Keratinocyte (primary cell): ENCODE measurements around the gene L3MBTL4. TPM values are rescaled to one million over a fixed set of nuclear protein-coding genes. Genes with fewer than 3 reads are reported as not detected.

Source experiments
- DNase-seq: peaks from one replicate; pipeline ENCODE4 v3.0.0-alpha.2; 2011; ENCODE audit warnings: low read depth, missing footprints, low spot score
- FAIRE-seq: peaks from 2 replicates; lab custom pipeline; 2011; peaks lifted over from hg19 to GRCh38; lab: Jason Lieb, UNC
- H2AFZ ChIP-seq: 2 replicates; pipeline ENCODE4 v1.6.0; 2012; ENCODE audit warnings: low read length, control low read depth, inconsistent platforms; ENCODE audit not compliant: control insufficient read depth
- H3K27ac ChIP-seq: 2 replicates; pipeline ENCODE4 v1.5.1; 2011; ENCODE audit warnings: low read length; ENCODE audit not compliant: control insufficient read depth, insufficient read depth
- H3K27me3 ChIP-seq: 3 replicates; pipeline ENCODE4 v1.6.0; 2011; ENCODE audit warnings: low read length; ENCODE audit not compliant: control insufficient read depth, insufficient read depth; ENCODE audit errors: extremely low read depth
- H3K36me3 ChIP-seq, 2 experiments: 2 replicates in 1 of 2; 3 replicates in 1 of 2; pipeline ENCODE4 v1.5.1; 2011; ENCODE audit warnings: low read length in 2 of 2, mild to moderate bottlenecking in 1 of 2; ENCODE audit not compliant: control insufficient read depth in 2 of 2, insufficient read depth in 2 of 2; ENCODE audit errors: extremely low read depth in 1 of 2
- H3K4me1 ChIP-seq: 3 replicates; pipeline ENCODE4 v1.5.1; 2011; ENCODE audit warnings: low read length; ENCODE audit not compliant: control insufficient read depth, insufficient read depth; ENCODE audit errors: extremely low read depth
- H3K4me2 ChIP-seq: 3 replicates; pipeline ENCODE4 v1.6.0; 2011; ENCODE audit warnings: low read depth, low read length; ENCODE audit not compliant: control insufficient read depth, insufficient read depth; ENCODE audit errors: extremely low read depth
- H3K4me3 ChIP-seq, 3 experiments: fragments of 200-600 bp in 1 of 3; sonication (generic) in 1 of 3; 2 replicates in 2 of 3; 3 replicates in 1 of 3; pipeline ENCODE4 v1.5.1; 2011 to 2016; ENCODE audit warnings: low read length in 3 of 3, mild to moderate bottlenecking in 3 of 3, control low read depth in 2 of 3, inconsistent platforms in 1 of 3, low read depth in 1 of 3, mixed read lengths in 1 of 3, mixed run types in 1 of 3, moderate library complexity in 1 of 3; ENCODE audit not compliant: control insufficient read depth in 2 of 3, insufficient read depth in 2 of 3; ENCODE audit errors: extremely low read depth in 1 of 3
- H3K79me2 ChIP-seq: 2 replicates; pipeline ENCODE4 v1.6.0; 2012; ENCODE audit warnings: low read length; ENCODE audit not compliant: control insufficient read depth, insufficient read depth
- H3K9ac ChIP-seq: 3 replicates; pipeline ENCODE4 v1.6.0; 2011; ENCODE audit warnings: low read length; ENCODE audit not compliant: control insufficient read depth, insufficient read depth; ENCODE audit errors: extremely low read depth
- H3K9me1 ChIP-seq: 3 replicates; pipeline ENCODE4 v1.6.0; 2011; ENCODE audit warnings: low read length; ENCODE audit not compliant: control insufficient read depth, insufficient read depth; ENCODE audit errors: extremely low read depth
- H3K9me3 ChIP-seq: 2 replicates; pipeline ENCODE4 v1.5.1; 2012; ENCODE audit warnings: low read depth, low read length; ENCODE audit not compliant: control insufficient read depth
- H4K20me1 ChIP-seq: 3 replicates; pipeline ENCODE4 v1.6.0; 2011; ENCODE audit warnings: low read length; ENCODE audit not compliant: control insufficient read depth, insufficient read depth; ENCODE audit errors: extremely low read depth
- EZH2 ChIP-seq: IDR thresholded peaks from one replicate; pipeline ENCODE4 v1.6.1; 2012; ENCODE audit warnings: inconsistent platforms, mild to moderate bottlenecking, low read length, moderate library complexity
- dilution Hi-C: fragments of 300-500 bp; cut with MboI; formaldehyde crosslinking; loops from one replicate; pipeline ENCODE4 v1.7.0; 2020; ENCODE audit warnings: low sequenced_read_pairs; ENCODE audit not compliant: extremely low pct_ligation_motif_present
- polyA plus RNA-seq, 5 experiments: library from polyadenylated mRNA; depleted of rRNA in 3 of 5; stranded (reverse) in 3 of 5; stranded (forward) in 1 of 5; unstranded in 1 of 5; fragments of >200 nt; gene quantifications; 1 replicate in 1 of 5; 2 replicates in 3 of 5; 3 replicates in 1 of 5; pipeline versions ENCODE4 v1.2.1 to v1.2.3, GENCODE V29; 2011 to 2012; ENCODE audit warnings: missing spikeins in 2 of 5, low read depth in 1 of 5, low replicate concordance in 1 of 5
- TF ChIP-seq, protein P1 (sequence below), 3 experiments: IDR thresholded peaks in 1 of 3; conservative IDR thresholded peaks in 1 of 3; optimal IDR thresholded peaks in 1 of 3; 2 replicates in 2 of 3; 3 replicates in 1 of 3; pipeline versions ENCODE3 to v1.5.1; 2011; ENCODE audit warnings: low read length in 3 of 3, mild to moderate bottlenecking in 3 of 3, moderate library complexity in 2 of 3, control low read depth in 1 of 3, inconsistent platforms in 1 of 3; ENCODE audit not compliant: insufficient read depth in 2 of 3; ENCODE audit errors: extremely low read depth in 1 of 3

Gene L3MBTL4
- polyA plus RNA-seq, 1 donor (not counting 4 experiments of a cell fraction or from before 2014, with no cell fraction given): 0.17 TPM

GRCh38 chr18:6088432-6088831, 326.3 kb downstream of the L3MBTL4 start:
- no peaks in the 10 kb centered on the region for H3K27me3 ChIP-seq
- H2AFZ ChIP-seq: no peak overlapping the region
- H3K36me3 ChIP-seq: no peaks in the 10 kb centered on the region
- DNase-seq (no peak), FAIRE-seq (no peak)
- TF ChIP-seq, protein P1, sequence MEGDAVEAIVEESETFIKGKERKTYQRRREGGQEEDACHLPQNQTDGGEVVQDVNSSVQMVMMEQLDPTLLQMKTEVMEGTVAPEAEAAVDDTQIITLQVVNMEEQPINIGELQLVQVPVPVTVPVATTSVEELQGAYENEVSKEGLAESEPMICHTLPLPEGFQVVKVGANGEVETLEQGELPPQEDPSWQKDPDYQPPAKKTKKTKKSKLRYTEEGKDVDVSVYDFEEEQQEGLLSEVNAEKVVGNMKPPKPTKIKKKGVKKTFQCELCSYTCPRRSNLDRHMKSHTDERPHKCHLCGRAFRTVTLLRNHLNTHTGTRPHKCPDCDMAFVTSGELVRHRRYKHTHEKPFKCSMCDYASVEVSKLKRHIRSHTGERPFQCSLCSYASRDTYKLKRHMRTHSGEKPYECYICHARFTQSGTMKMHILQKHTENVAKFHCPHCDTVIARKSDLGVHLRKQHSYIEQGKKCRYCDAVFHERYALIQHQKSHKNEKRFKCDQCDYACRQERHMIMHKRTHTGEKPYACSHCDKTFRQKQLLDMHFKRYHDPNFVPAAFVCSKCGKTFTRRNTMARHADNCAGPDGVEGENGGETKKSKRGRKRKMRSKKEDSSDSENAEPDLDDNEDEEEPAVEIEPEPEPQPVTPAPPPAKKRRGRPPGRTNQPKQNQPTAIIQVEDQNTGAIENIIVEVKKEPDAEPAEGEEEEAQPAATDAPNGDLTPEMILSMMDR (optimal IDR thresholded peaks at IDR 0.05 in 1 of 3, IDR thresholded peaks at IDR 0.05 in 1 of 3, conservative IDR thresholded peaks at IDR 0.05 in 1 of 3; ENCODE audit: extremely low read depth in 1 of 3, insufficient read depth in 2 of 3, low read length in 3 of 3): no peak
- TF ChIP-seq EZH2: no peak
- H3K79me2 ChIP-seq: no peaks in the 10 kb centered on the region
- H3K4me1 ChIP-seq: no peaks in the 10 kb centered on the region
- H3K9ac ChIP-seq: no peak overlapping the region
- H3K9me1 ChIP-seq: no peaks in the 10 kb centered on the region
- no peaks in the 10 kb centered on the region for H4K20me1 ChIP-seq
- H3K9me3 ChIP-seq: no peaks in the 10 kb centered on the region
- dilution Hi-C loops: no loop called here
- peak overlapping the region; percentile 0 for H3K4me2 ChIP-seq
- H3K4me3 ChIP-seq: no peak overlapping the region
- H3K27ac ChIP-seq: no peak overlapping the region

DNA sequence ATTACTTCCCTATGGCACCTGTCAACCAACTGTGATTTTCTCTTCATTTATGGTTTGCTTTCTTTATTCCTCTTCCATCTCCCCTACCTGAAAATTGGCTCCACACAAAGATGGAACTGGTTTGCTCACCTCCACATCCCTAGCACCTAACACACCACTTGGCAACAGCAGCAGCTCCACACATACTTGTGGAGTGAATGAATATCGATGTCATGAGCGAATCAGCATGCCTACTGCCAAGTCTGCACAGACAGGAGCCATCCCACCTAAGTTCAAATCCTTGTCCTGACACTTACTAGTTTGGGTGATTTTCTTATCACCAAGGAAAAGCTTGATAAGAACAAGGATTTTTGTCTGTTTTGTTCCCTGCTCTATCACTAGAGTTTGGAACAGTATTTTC, 328.0 kb downstream of the L3MBTL4 start:
- no peaks in the 10 kb centered on the region for H3K79me2 ChIP-seq
- H3K9ac ChIP-seq: no peak overlapping the region
- no peak overlapping the region for H3K27ac ChIP-seq
- H3K9me3 ChIP-seq: no peaks in the 10 kb centered on the region
- H2AFZ ChIP-seq: no peak overlapping the region
- H3K36me3 ChIP-seq: no peaks in the 10 kb centered on the region
- no peak overlapping the region for H3K4me2 ChIP-seq
- DNase-seq (no peak), FAIRE-seq (no peak)
- H4K20me1 ChIP-seq: no peaks in the 10 kb centered on the region
- H3K9me1 ChIP-seq: no peaks in the 10 kb centered on the region
- H3K4me3 ChIP-seq: no peak overlapping the region
- TF ChIP-seq, protein P1 (optimal IDR thresholded peaks at IDR 0.05 in 1 of 3, IDR thresholded peaks at IDR 0.05 in 1 of 3, conservative IDR thresholded peaks at IDR 0.05 in 1 of 3; ENCODE audit: extremely low read depth in 1 of 3, insufficient read depth in 2 of 3, low read length in 3 of 3): no peak
- no peak for TF ChIP-seq EZH2
- H3K27me3 ChIP-seq: no peaks in the 10 kb centered on the region
- dilution Hi-C loops: no loop called here
- no peaks in the 10 kb centered on the region for H3K4me1 ChIP-seq
